Fibroblast of skin of left quadriceps (primary cell): ENCODE measurements around the gene TMSB4X.

ENCODE experiments used
- DNase-seq, 2 experiments: peaks; one replicate each; pipeline ENCODE4 v3.0.0-alpha.2; 2013; ENCODE audit warnings: low read depth in 2 of 2

TMSB4X gene

DNA sequence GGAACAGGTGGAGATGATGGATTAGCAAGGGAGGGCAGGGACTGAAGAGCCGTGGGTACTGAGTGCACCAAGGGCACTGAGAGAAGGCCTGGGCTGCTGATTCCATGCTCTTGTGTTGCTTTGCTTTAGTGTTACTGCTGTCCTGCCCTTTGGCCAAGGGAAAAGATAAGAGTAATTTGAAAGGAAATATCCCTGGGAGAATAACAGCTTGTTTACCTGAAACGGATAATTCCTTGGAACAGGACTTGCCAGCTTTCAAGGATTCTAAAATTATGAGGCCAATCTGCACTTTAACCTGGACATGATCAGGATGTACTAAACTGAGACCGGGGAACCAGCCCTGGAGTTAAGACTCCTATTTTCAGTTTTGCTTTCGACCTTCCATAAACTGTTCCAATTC is 49.1 kb downstream of the TMSB4X start:
- DNase-seq = no peak

DNA sequence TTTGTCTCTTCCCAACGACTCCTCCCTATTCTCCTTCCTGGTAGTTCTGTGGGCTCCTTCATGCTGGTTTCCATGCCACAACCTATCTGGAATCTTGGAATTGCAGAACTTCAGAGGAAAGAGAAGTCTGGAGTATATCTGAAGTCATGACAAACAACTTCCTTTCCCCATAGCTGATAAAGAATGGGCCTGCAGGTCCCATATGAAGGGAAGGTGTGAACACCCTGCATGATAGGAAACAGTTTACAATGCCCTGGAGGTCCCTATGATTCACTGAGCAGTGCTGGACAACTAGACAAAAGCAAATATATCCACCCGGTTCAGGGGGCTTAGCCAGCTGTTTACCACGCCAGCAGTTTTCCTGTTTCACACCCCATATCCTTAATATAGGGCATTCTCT is 50.1 kb downstream of the TMSB4X start:
- no peak for DNase-seq
